Erythroblast (primary cell): ENCODE data around the gene TEP1.
"Not testable (repeated sequence)": the region's sequence is repeated elsewhere in the genome, so short reads cannot be mapped to it uniquely, and the experiment has no call there.

Experiments
- DNase-seq, 2 experiments: peaks; one replicate each; lab custom pipeline; 2025; lab: John Stamatoyannopoulos, UW
- GATA1 ChIP-seq: IDR thresholded peaks from 2 replicates; pipeline ENCODE4 v1.6.1; 2011; ENCODE audit warnings: low read depth, mild to moderate bottlenecking, control low read depth, low read length, moderate library complexity
- POLR2A ChIP-seq: IDR thresholded peaks from 2 replicates; pipeline ENCODE4 v1.6.1; 2011; ENCODE audit warnings: mild to moderate bottlenecking, low read length

Gene TEP1

GRCh38 chr14:20387576-20387975 is 25.7 kb downstream of the TEP1 start:
- TF ChIP-seq GATA1 (no peak), POLR2A (no peak)
- no peak for DNase-seq

GRCh38 chr14:20386276-20386855 is 26.9 kb downstream of the TEP1 start:
- TF ChIP-seq GATA1 (no peak), POLR2A (no peak)
- DNase-seq: no peak

GRCh38 chr14:20384886-20385285 is 28.4 kb downstream of the TEP1 start:
- no peak for TF ChIP-seq GATA1
- TF ChIP-seq POLR2A: no peak

GRCh38 chr14:20384321-20384720 is 29.0 kb downstream of the TEP1 start:
- DNase-seq: no peak

More at GRCh38 chr14:20384886-20385285, 28.4 kb downstream of the TEP1 start:
- no peak for DNase-seq

GRCh38 chr14:20383636-20384035 is 29.7 kb downstream of the TEP1 start:
- no peak for TF ChIP-seq GATA1
- no peak for TF ChIP-seq POLR2A
- DNase-seq: no peak

More at GRCh38 chr14:20384321-20384720, 29.0 kb downstream of the TEP1 start:
- TF ChIP-seq POLR2A (no peak), GATA1 (no peak)

GRCh38 chr14:20383032-20383431 is 30.3 kb downstream of the TEP1 start:
- no peak for DNase-seq
- no peak for TF ChIP-seq POLR2A
- no peak for TF ChIP-seq GATA1

- TF ChIP-seq GATA1 (no peak), POLR2A (no peak)
- no peak for DNase-seq
Measured at GRCh38 chr14:20382526-20382925, 30.8 kb downstream of the TEP1 start.

- TF ChIP-seq GATA1 (no peak), POLR2A (no peak)
- DNase-seq: no peak
Measured at GRCh38 chr14:20381341-20381740, 32.0 kb downstream of the TEP1 start.

GRCh38 chr14:20380681-20381080 is 32.6 kb downstream of the TEP1 start:
- TF ChIP-seq POLR2A: no peak
- no peak for TF ChIP-seq GATA1
- DNase-seq: no peak

- TF ChIP-seq GATA1 (no peak), POLR2A (no peak)
- no peak for DNase-seq
Measured at GRCh38 chr14:20379743-20380142, 33.6 kb downstream of the TEP1 start.

GRCh38 chr14:20377171-20377570 is 36.1 kb downstream of the TEP1 start:
- no peak for DNase-seq
- no peak for TF ChIP-seq POLR2A
- no peak for TF ChIP-seq GATA1

- no peak for DNase-seq
- no peak for TF ChIP-seq GATA1
- TF ChIP-seq POLR2A: no peak
Measured at GRCh38 chr14:20376071-20376588, 37.2 kb downstream of the TEP1 start.

- no peak for DNase-seq
- TF ChIP-seq POLR2A (no peak), GATA1 (no peak)
Measured at GRCh38 chr14:20375471-20375870, 37.8 kb downstream of the TEP1 start.

GRCh38 chr14:20372796-20373195 is 40.5 kb downstream of the TEP1 start:
- no peak for DNase-seq
- TF ChIP-seq GATA1: no peak
- no peak for TF ChIP-seq POLR2A

- no peak for TF ChIP-seq POLR2A
- TF ChIP-seq GATA1: no peak
Measured at GRCh38 chr14:20365928-20366327, 47.4 kb downstream of the TEP1 start.

GRCh38 chr14:20358474-20358873 is 54.8 kb downstream of the TEP1 start:
- DNase-seq: not testable (repeated sequence)

More at GRCh38 chr14:20365928-20366327, 47.4 kb downstream of the TEP1 start:
- no peak for DNase-seq

GRCh38 chr14:20356422-20356821 is 56.9 kb downstream of the TEP1 start:
- no peak for DNase-seq
- TF ChIP-seq GATA1: no peak
- TF ChIP-seq POLR2A: no peak
